Uterus (tissue), 2 donors: ENCODE results near the gene ACSS3.

Experiments
- POLR2A ChIP-seq, 2 donors: fragments of 450-650 bp; IDR thresholded peaks; one replicate each; pipeline ENCODE4 v1.6.1; 2016; ENCODE audit warnings: antibody characterized with exemption in 2 of 2, mild to moderate bottlenecking in 1 of 2, moderate library complexity in 1 of 2
- TF ChIP-seq, protein P1 (sequence below), 4 experiments: fragments of 200-600 bp in 2 of 4; fragments of 450-650 bp in 2 of 4; sonication (generic) in 2 of 4; IDR thresholded peaks; one replicate each; pipeline ENCODE4 v1.5.1; 2016 to 2019; ENCODE audit warnings: antibody characterized with exemption in 4 of 4, mild to moderate bottlenecking in 2 of 4, moderate library complexity in 1 of 4

DNA sequence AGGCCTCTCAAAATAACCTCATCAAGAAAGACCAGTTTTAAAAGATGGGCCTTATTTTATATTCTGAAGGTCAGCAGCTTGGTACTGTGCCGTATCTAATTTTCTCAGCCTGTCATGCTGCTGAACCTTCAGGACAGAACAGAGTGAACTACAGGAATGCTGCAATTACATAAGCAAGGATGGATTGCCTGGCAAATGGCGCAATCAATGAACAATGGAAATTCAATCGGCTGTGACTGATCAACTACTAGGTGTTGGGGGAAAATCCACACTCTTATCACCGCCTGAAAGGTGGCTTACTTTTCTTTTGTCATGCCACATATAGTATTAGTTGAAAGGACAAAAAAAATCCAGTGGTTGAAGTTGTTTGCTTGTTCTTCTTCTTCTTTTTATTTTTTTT, 8.5 kb downstream of the ACSS3 start:
- TF ChIP-seq, protein P1, sequence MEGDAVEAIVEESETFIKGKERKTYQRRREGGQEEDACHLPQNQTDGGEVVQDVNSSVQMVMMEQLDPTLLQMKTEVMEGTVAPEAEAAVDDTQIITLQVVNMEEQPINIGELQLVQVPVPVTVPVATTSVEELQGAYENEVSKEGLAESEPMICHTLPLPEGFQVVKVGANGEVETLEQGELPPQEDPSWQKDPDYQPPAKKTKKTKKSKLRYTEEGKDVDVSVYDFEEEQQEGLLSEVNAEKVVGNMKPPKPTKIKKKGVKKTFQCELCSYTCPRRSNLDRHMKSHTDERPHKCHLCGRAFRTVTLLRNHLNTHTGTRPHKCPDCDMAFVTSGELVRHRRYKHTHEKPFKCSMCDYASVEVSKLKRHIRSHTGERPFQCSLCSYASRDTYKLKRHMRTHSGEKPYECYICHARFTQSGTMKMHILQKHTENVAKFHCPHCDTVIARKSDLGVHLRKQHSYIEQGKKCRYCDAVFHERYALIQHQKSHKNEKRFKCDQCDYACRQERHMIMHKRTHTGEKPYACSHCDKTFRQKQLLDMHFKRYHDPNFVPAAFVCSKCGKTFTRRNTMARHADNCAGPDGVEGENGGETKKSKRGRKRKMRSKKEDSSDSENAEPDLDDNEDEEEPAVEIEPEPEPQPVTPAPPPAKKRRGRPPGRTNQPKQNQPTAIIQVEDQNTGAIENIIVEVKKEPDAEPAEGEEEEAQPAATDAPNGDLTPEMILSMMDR (IDR thresholded peaks at IDR 0.05): no peak
- TF ChIP-seq POLR2A (IDR thresholded peaks at IDR 0.05): no peak
